Liver (tissue), 9 donors: ENCODE data around the gene SGK1. TPM values are rescaled to one million over a fixed set of nuclear protein-coding genes. Genes with fewer than 3 reads are reported as not detected.

Source experiments
- DNase-seq: peaks from one replicate; pipeline ENCODE4 v3.0.0-alpha.2; 2017; ENCODE audit warnings: low spot score
- H3K27ac ChIP-seq, 2 donors: one replicate each; pipeline ENCODE4 v1.7.0; 2013; ENCODE audit warnings: inconsistent platforms in 2 of 2, low read length in 2 of 2, control low read depth in 1 of 2, low read depth in 1 of 2, mild to moderate bottlenecking in 1 of 2
- H3K27me3 ChIP-seq, 4 donors: one replicate each; pipeline versions ENCODE4 v1.6.1 to v1.7.0; 2013; ENCODE audit warnings: low read length in 3 of 4, inconsistent platforms in 1 of 4, mild to moderate bottlenecking in 1 of 4, moderate library complexity in 1 of 4; ENCODE audit not compliant: control insufficient read depth in 4 of 4, insufficient read depth in 4 of 4
- H3K36me3 ChIP-seq, 4 donors: one replicate each; pipeline versions ENCODE4 v1.6.1 to v1.7.0; 2013; ENCODE audit warnings: low read length in 3 of 4, mild to moderate bottlenecking in 3 of 4, low read depth in 1 of 4, moderate library complexity in 1 of 4; ENCODE audit not compliant: control insufficient read depth in 4 of 4, insufficient read depth in 3 of 4
- H3K4me1 ChIP-seq, 4 donors: one replicate each; pipeline versions ENCODE4 v1.6.1 to v1.7.0; 2013; ENCODE audit warnings: low read length in 3 of 4, mild to moderate bottlenecking in 3 of 4, moderate library complexity in 1 of 4; ENCODE audit not compliant: control insufficient read depth in 4 of 4, insufficient read depth in 4 of 4
- H3K4me3 ChIP-seq, 3 donors: one replicate each; pipeline versions ENCODE4 v1.6.1 to v1.7.0; 2013; ENCODE audit warnings: low read length in 3 of 3, control low read depth in 1 of 3, low read depth in 1 of 3, mild to moderate bottlenecking in 1 of 3
- H3K9ac ChIP-seq, 2 donors: one replicate each; pipeline ENCODE4 v1.7.0; 2013; ENCODE audit warnings: low read length in 2 of 2, mild to moderate bottlenecking in 2 of 2, moderate library complexity in 2 of 2, control low read depth in 1 of 2, low read depth in 1 of 2
- H3K9me3 ChIP-seq, 4 donors: one replicate each; pipeline versions ENCODE4 v1.6.1 to v1.7.0; 2013; ENCODE audit warnings: low read length in 3 of 4; ENCODE audit not compliant: control insufficient read depth in 4 of 4
- ATF3 ChIP-seq: IDR thresholded peaks from 2 replicates; pipeline ENCODE4 v1.6.1; 2016; ENCODE audit warnings: antibody characterized with exemption
- CTCF ChIP-seq: fragments of 150-350 bp; IDR thresholded peaks from 2 replicates; pipeline ENCODE4 v1.5.1; 2017; ENCODE audit warnings: improper control_type of control experiment, low read depth, low read length; ENCODE audit not compliant: missing input control
- EGR1 ChIP-seq, 2 donors: IDR thresholded peaks; 2 replicates each; pipeline ENCODE4 v1.6.1; 2016 to 2018; ENCODE audit warnings: antibody characterized with exemption in 2 of 2, low read depth in 2 of 2
- FOXA2 ChIP-seq: IDR thresholded peaks from 2 replicates; pipeline ENCODE4 v1.6.1; 2016; ENCODE audit warnings: antibody characterized with exemption
- GABPA ChIP-seq, 2 donors: IDR thresholded peaks in 1 of 2; conservative IDR thresholded peaks in 1 of 2; 2 replicates each; pipeline ENCODE4 v1.6.1; 2016; ENCODE audit warnings: antibody characterized with exemption in 2 of 2, mild to moderate bottlenecking in 1 of 2, moderate library complexity in 1 of 2
- HNF4A ChIP-seq, 2 donors: conservative IDR thresholded peaks; 2 replicates each; pipeline ENCODE4 v1.6.1; 2016; ENCODE audit warnings: antibody characterized with exemption in 2 of 2, mild to moderate bottlenecking in 2 of 2
- JUND ChIP-seq, 2 donors: IDR thresholded peaks; 2 replicates each; pipeline ENCODE4 v1.6.1; 2016; ENCODE audit warnings: antibody characterized with exemption in 2 of 2
- MAX ChIP-seq: IDR thresholded peaks from 2 replicates; pipeline ENCODE4 v1.6.1; 2016; ENCODE audit warnings: antibody characterized with exemption
- RAD21 ChIP-seq, 2 donors: IDR thresholded peaks; 2 replicates each; pipeline ENCODE4 v1.6.1; 2016; ENCODE audit warnings: antibody characterized with exemption in 2 of 2, mild to moderate bottlenecking in 2 of 2
- RXRA ChIP-seq, 2 donors: IDR thresholded peaks; 2 replicates each; pipeline ENCODE4 v1.6.1; 2017 to 2018; ENCODE audit warnings: antibody characterized with exemption in 2 of 2, mild to moderate bottlenecking in 1 of 2
- SP1 ChIP-seq: IDR thresholded peaks from 2 replicates; pipeline ENCODE4 v1.6.1; 2018; ENCODE audit warnings: antibody characterized with exemption, mild to moderate bottlenecking
- TAF1 ChIP-seq: conservative IDR thresholded peaks from 2 replicates; pipeline ENCODE4 v1.6.1; 2016; ENCODE audit warnings: antibody characterized with exemption, mild to moderate bottlenecking
- YY1 ChIP-seq: IDR thresholded peaks from 2 replicates; pipeline ENCODE4 v1.6.1; 2016; ENCODE audit warnings: antibody characterized with exemption, mild to moderate bottlenecking
- WGBS: extraction: QIAGEN DNeasy Blood & Tissue Kit; methylation state at CpG from one replicate; pipeline ENCODE4 v1.1.7; 2013; 5-methylcytosine and 5-hydroxymethylcytosine counted together
- polyA plus RNA-seq, 2 donors: library from polyadenylated mRNA; stranded (reverse) in 1 of 2; unstranded in 1 of 2; fragments of 200-250 nt in 1 of 2; fragments of >200 nt in 1 of 2; fragmentation: Nextera tagmentation in 1 of 2; extraction: Ambion mirVana in 1 of 2; gene quantifications; one replicate each; pipeline versions ENCODE4 v1.2.1 to v1.2.3, GENCODE V29; 2013 to 2015
- total RNA-seq, 2 donors: library from RNA; depleted of rRNA; stranded (reverse); fragments of >200 nt; gene quantifications; one replicate each; pipeline ENCODE4 v1.2.3, GENCODE V29; 2014
- TF ChIP-seq, protein P1 (sequence below): IDR thresholded peaks from 2 replicates; pipeline ENCODE4 v1.6.1; 2016; ENCODE audit warnings: antibody characterized with exemption
- TF ChIP-seq, protein P2 (sequence below): IDR thresholded peaks from 2 replicates; pipeline ENCODE4 v1.6.1; 2016; ENCODE audit warnings: antibody characterized with exemption, mild to moderate bottlenecking
- donor health status: healthy.
- donor health status: healthy.
- donor health status: healthy.
- donor health status: healthy.
- donor health status: healthy.

The SGK1 gene
- total and polyA plus RNA-seq, 4 donors = 28.0 to 113 (median 35.4) TPM

GRCh38 chr6:134324766-134325165 is 6.9 kb upstream of the SGK1 start:
- Histone ChIP-seq H3K9me3 (peaks cover 0 to 3% (median 3%) of the 10 kb centered on the region in 4 donors), H3K27ac (no peak overlapping the region), H3K36me3 (no peaks in the 10 kb centered on the region), H3K27me3 (no peaks in the 10 kb centered on the region), H3K9ac (no peak overlapping the region), H3K4me1 (no peaks in the 10 kb centered on the region), H3K4me3 (no peak overlapping the region)
- TF ChIP-seq YY1 (no peak), RXRA (IDR thresholded peaks at IDR 0.05) (no peak), ATF3 (no peak), TAF1 (no peak), RAD21 (IDR thresholded peaks at IDR 0.05) (no peak), SP1 (no peak), FOXA2 (no peak), GABPA (IDR thresholded peaks at IDR 0.05 in 1 of 2, conservative IDR thresholded peaks at IDR 0.05 in 1 of 2) (no peak), HNF4A (conservative IDR thresholded peaks at IDR 0.05) (no peak), JUND (IDR thresholded peaks at IDR 0.05) (no peak), EGR1 (IDR thresholded peaks at IDR 0.05; ENCODE audit: low read depth in 2 of 2) (no peak), CTCF (no peak)
- TF ChIP-seq, protein P1, sequence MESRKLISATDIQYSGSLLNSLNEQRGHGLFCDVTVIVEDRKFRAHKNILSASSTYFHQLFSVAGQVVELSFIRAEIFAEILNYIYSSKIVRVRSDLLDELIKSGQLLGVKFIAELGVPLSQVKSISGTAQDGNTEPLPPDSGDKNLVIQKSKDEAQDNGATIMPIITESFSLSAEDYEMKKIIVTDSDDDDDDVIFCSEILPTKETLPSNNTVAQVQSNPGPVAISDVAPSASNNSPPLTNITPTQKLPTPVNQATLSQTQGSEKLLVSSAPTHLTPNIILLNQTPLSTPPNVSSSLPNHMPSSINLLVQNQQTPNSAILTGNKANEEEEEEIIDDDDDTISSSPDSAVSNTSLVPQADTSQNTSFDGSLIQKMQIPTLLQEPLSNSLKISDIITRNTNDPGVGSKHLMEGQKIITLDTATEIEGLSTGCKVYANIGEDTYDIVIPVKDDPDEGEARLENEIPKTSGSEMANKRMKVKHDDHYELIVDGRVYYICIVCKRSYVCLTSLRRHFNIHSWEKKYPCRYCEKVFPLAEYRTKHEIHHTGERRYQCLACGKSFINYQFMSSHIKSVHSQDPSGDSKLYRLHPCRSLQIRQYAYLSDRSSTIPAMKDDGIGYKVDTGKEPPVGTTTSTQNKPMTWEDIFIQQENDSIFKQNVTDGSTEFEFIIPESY = no peak
- TF ChIP-seq, protein P2, sequence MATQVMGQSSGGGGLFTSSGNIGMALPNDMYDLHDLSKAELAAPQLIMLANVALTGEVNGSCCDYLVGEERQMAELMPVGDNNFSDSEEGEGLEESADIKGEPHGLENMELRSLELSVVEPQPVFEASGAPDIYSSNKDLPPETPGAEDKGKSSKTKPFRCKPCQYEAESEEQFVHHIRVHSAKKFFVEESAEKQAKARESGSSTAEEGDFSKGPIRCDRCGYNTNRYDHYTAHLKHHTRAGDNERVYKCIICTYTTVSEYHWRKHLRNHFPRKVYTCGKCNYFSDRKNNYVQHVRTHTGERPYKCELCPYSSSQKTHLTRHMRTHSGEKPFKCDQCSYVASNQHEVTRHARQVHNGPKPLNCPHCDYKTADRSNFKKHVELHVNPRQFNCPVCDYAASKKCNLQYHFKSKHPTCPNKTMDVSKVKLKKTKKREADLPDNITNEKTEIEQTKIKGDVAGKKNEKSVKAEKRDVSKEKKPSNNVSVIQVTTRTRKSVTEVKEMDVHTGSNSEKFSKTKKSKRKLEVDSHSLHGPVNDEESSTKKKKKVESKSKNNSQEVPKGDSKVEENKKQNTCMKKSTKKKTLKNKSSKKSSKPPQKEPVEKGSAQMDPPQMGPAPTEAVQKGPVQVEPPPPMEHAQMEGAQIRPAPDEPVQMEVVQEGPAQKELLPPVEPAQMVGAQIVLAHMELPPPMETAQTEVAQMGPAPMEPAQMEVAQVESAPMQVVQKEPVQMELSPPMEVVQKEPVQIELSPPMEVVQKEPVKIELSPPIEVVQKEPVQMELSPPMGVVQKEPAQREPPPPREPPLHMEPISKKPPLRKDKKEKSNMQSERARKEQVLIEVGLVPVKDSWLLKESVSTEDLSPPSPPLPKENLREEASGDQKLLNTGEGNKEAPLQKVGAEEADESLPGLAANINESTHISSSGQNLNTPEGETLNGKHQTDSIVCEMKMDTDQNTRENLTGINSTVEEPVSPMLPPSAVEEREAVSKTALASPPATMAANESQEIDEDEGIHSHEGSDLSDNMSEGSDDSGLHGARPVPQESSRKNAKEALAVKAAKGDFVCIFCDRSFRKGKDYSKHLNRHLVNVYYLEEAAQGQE = no peak
- no peak for DNase-seq
- WGBS = 94% methylated on average over 4 of the region's 4 CpGs

GRCh38 chr6:134324141-134324540 is 6.2 kb upstream of the SGK1 start:
- Histone ChIP-seq H3K27ac (no peak overlapping the region), H3K4me3 (no peak overlapping the region), H3K36me3 (no peaks in the 10 kb centered on the region), H3K9ac (no peak overlapping the region), H3K27me3 (no peaks in the 10 kb centered on the region), H3K9me3 (peaks cover 0 to 3% (median 3%) of the 10 kb centered on the region in 4 donors), H3K4me1 (no peaks in the 10 kb centered on the region)
- no peak for DNase-seq
- 68% methylated on average over 5 of the region's 5 CpGs for WGBS
- TF ChIP-seq, protein P2 = no peak
- no peak for TF ChIP-seq HNF4A (conservative IDR thresholded peaks at IDR 0.05)
- TF ChIP-seq EGR1 (IDR thresholded peaks at IDR 0.05; ENCODE audit: low read depth in 2 of 2) = no peak
- no peak for TF ChIP-seq JUND (IDR thresholded peaks at IDR 0.05)
- no peak for TF ChIP-seq GABPA (IDR thresholded peaks at IDR 0.05 in 1 of 2, conservative IDR thresholded peaks at IDR 0.05 in 1 of 2)
- TF ChIP-seq RAD21 (IDR thresholded peaks at IDR 0.05) = no peak
- TF ChIP-seq MAX = no peak
